Measurements from ENCODE around the gene NRF1. TPM values are rescaled to one million over a fixed set of nuclear protein-coding genes. Genes with fewer than 3 reads are reported as not detected.

The NRF1 gene
- total RNA-seq, 1 donor from 2014 or later = 22.6 TPM

- intact Hi-C loops (cut with DNase I) = no loop called here
Measured at GRCh38 chr7:129571201-129571600, 40.3 kb upstream of the NRF1 start.

GRCh38 chr7:129572205-129572604 lies 39.3 kb upstream of the NRF1 start:
- H3K4me1 ChIP-seq = no peaks in the 10 kb centered on the region
- intact Hi-C loops (cut with DNase I) = no loop called here
- H3K4me3 ChIP-seq = no peak overlapping the region

More at GRCh38 chr7:129571201-129571600, 40.3 kb upstream of the NRF1 start:
- H3K4me1 ChIP-seq = no peaks in the 10 kb centered on the region
- no peaks in the 10 kb centered on the region for H3K36me3 ChIP-seq
- H3K9me3 ChIP-seq = no peaks in the 10 kb centered on the region
- no peak overlapping the region for H3K4me3 ChIP-seq
- H3K27ac ChIP-seq = no peak overlapping the region
- DNase-seq (ENCODE audit: extremely low spot score in 2 of 2) = no peak
- H3K27me3 ChIP-seq = no peaks in the 10 kb centered on the region
- TF ChIP-seq POLR2AphosphoS5 (IDR thresholded peaks at IDR 0.05; ENCODE audit: insufficient read depth in 1 of 2, low read depth in 1 of 2) (no peak), CTCF (IDR thresholded peaks at IDR 0.05) (no peak), POLR2A (IDR thresholded peaks at IDR 0.05) (no peak)

GRCh38 chr7:129574487-129574886 lies 37.0 kb upstream of the NRF1 start:
- intact Hi-C loops (cut with DNase I) = no loop called here
- no peak overlapping the region for H3K4me3 ChIP-seq
- H3K27me3 ChIP-seq = no peaks in the 10 kb centered on the region
- DNase-seq (ENCODE audit: extremely low spot score in 2 of 2) = no peak
- TF ChIP-seq POLR2A (IDR thresholded peaks at IDR 0.05) = no peak
- TF ChIP-seq CTCF (IDR thresholded peaks at IDR 0.05) = no peak
- TF ChIP-seq POLR2AphosphoS5 (IDR thresholded peaks at IDR 0.05; ENCODE audit: insufficient read depth in 1 of 2, low read depth in 1 of 2) = no peak
- no peak overlapping the region for H3K27ac ChIP-seq
- H3K9me3 ChIP-seq = peaks cover 3% of the 10 kb centered on the region
- H3K36me3 ChIP-seq = no peaks in the 10 kb centered on the region
- H3K4me1 ChIP-seq = no peaks in the 10 kb centered on the region

More at GRCh38 chr7:129572205-129572604, 39.3 kb upstream of the NRF1 start:
- no peak for DNase-seq (ENCODE audit: extremely low spot score in 2 of 2)
- no peak for TF ChIP-seq CTCF (IDR thresholded peaks at IDR 0.05)
- TF ChIP-seq POLR2AphosphoS5 (IDR thresholded peaks at IDR 0.05; ENCODE audit: insufficient read depth in 1 of 2, low read depth in 1 of 2) = no peak
- TF ChIP-seq POLR2A (IDR thresholded peaks at IDR 0.05) = no peak
- H3K36me3 ChIP-seq = no peaks in the 10 kb centered on the region
- H3K27ac ChIP-seq = no peak overlapping the region
- no peaks in the 10 kb centered on the region for H3K9me3 ChIP-seq
- H3K27me3 ChIP-seq = no peaks in the 10 kb centered on the region

GRCh38 chr7:129575699-129576098 lies 35.8 kb upstream of the NRF1 start:
- no peaks in the 10 kb centered on the region for H3K36me3 ChIP-seq
- DNase-seq (ENCODE audit: extremely low spot score in 2 of 2) = no peak
- H3K4me1 ChIP-seq = no peaks in the 10 kb centered on the region
- peaks cover 3% of the 10 kb centered on the region for H3K9me3 ChIP-seq
- H3K27ac ChIP-seq = no peak overlapping the region
- H3K4me3 ChIP-seq = no peak overlapping the region
- TF ChIP-seq POLR2AphosphoS5 (IDR thresholded peaks at IDR 0.05; ENCODE audit: insufficient read depth in 1 of 2, low read depth in 1 of 2) (no peak), POLR2A (IDR thresholded peaks at IDR 0.05) (no peak), CTCF (IDR thresholded peaks at IDR 0.05) (no peak)
- no peaks in the 10 kb centered on the region for H3K27me3 ChIP-seq
- intact Hi-C loops (cut with DNase I) = no loop called here

GRCh38 chr7:129576138-129576537 lies 35.4 kb upstream of the NRF1 start:
- Histone ChIP-seq H3K36me3 (no peaks in the 10 kb centered on the region), H3K4me1 (no peaks in the 10 kb centered on the region), H3K4me3 (no peak overlapping the region), H3K27me3 (no peaks in the 10 kb centered on the region), H3K27ac (no peak overlapping the region), H3K9me3 (peaks cover 3% of the 10 kb centered on the region)
- TF ChIP-seq POLR2A (IDR thresholded peaks at IDR 0.05) = no peak
- no peak for TF ChIP-seq CTCF (IDR thresholded peaks at IDR 0.05)
- TF ChIP-seq POLR2AphosphoS5 (IDR thresholded peaks at IDR 0.05; ENCODE audit: insufficient read depth in 1 of 2, low read depth in 1 of 2) = no peak
- intact Hi-C loops (cut with DNase I) = no loop called here
- DNase-seq (ENCODE audit: extremely low spot score in 2 of 2) = no peak

All from vagina (tissue), 2 donors.